Activated naive CD4-positive, alpha-beta T cell (primary cell): ENCODE results near the gene CCL27.

ENCODE experiments used
- DNase-seq, 4 experiments: peaks; one replicate each; lab custom pipeline; 2025; lab: John Stamatoyannopoulos, UW

The CCL27 gene

GRCh38 chr9:34684816-34685215 lies 22.4 kb upstream of the CCL27 start:
- DNase-seq = no peak

GRCh38 chr9:34684145-34684544 lies 21.7 kb upstream of the CCL27 start:
- no peak for DNase-seq

GRCh38 chr9:34675869-34676268 lies 13.4 kb upstream of the CCL27 start:
- no peak for DNase-seq

- peak in 1 of 4 experiments; percentile 35 for DNase-seq
These were observed 12.7 kb upstream of the CCL27 start for GRCh38 chr9:34675048-34675714.

GRCh38 chr9:34674440-34674839 lies 12.0 kb upstream of the CCL27 start:
- DNase-seq = no peak

- DNase-seq = no peak
These were observed 8.8 kb upstream of the CCL27 start for GRCh38 chr9:34671307-34671706.

GRCh38 chr9:34669809-34670562 lies 7.5 kb upstream of the CCL27 start:
- no peak for DNase-seq

GRCh38 chr9:34665381-34666250 lies 3.2 kb upstream of the CCL27 start:
- DNase-seq = peak; percentile 35 to 87 (median 62)

- no peak for DNase-seq
These were observed 2.6 kb upstream of the CCL27 start for GRCh38 chr9:34665067-34665380.

- DNase-seq = peak in 3 of 4 experiments; percentile 8 to 34 (median 28)
These were observed 2.0 kb upstream of the CCL27 start for GRCh38 chr9:34664281-34665066.

- DNase-seq = no peak
These were observed 797 bp upstream of the CCL27 start for GRCh38 chr9:34663303-34663605.

GRCh38 chr9:34659592-34660253 lies 2.7 kb downstream of the CCL27 start:
- no peak for DNase-seq

- no peak for DNase-seq
These were observed 4.0 kb downstream of the CCL27 start for GRCh38 chr9:34658461-34658860.

- no peak for DNase-seq
These were observed 5.5 kb downstream of the CCL27 start for GRCh38 chr9:34656992-34657391.

GRCh38 chr9:34655394-34655793 lies 7.1 kb downstream of the CCL27 start:
- no peak for DNase-seq

- DNase-seq = no peak
These were observed 8.0 kb downstream of the CCL27 start for GRCh38 chr9:34654323-34655051.

GRCh38 chr9:34653151-34654072 lies 9.0 kb downstream of the CCL27 start:
- DNase-seq = no peak

GRCh38 chr9:34652602-34653000 lies 9.9 kb downstream of the CCL27 start:
- no peak for DNase-seq

GRCh38 chr9:34651876-34652601 lies 10.4 kb downstream of the CCL27 start, which contains the start of gene IL11RA:
Gene IL11RA (plus strand): TSS chr9:34652185. CDS start chr9:34655218, 3,033 bp downstream.
- peak in 1 of 4 experiments; percentile 17 for DNase-seq
